CD14-positive monocyte (primary cell): Measurements from ENCODE around the gene SSR2. TPM values are rescaled to one million over a fixed set of nuclear protein-coding genes. Genes with fewer than 3 reads are reported as not detected.
A peak's percentile ranks its signal among the peaks of the same experiment; 100 is the strongest.

ENCODE experiments used
- DNase-seq, 3 donors: peaks; one replicate each; pipeline ENCODE4 v3.0.0-alpha.2; 2011 to 2022
- H2AFZ ChIP-seq: 2 replicates; pipeline ENCODE4 v1.6.0; 2012; ENCODE audit warnings: mild to moderate bottlenecking, low read depth, low read length, inconsistent platforms; ENCODE audit not compliant: insufficient read depth, poor library complexity, severe bottlenecking
- H3K27ac ChIP-seq, 2 donors: 1 replicate in 1 of 2; 2 replicates in 1 of 2; pipeline ENCODE4 v1.5.1; 2012 to 2013; ENCODE audit warnings: low read length in 2 of 2, control low read depth in 1 of 2, inconsistent platforms in 1 of 2, low read depth in 1 of 2, mild to moderate bottlenecking in 1 of 2
- H3K27me3 ChIP-seq, 2 donors: one replicate each; pipeline versions ENCODE4 v1.6.0 to v1.6.1; 2011 to 2013; ENCODE audit warnings: low read length in 2 of 2; ENCODE audit not compliant: control insufficient read depth in 2 of 2, insufficient read depth in 2 of 2
- H3K36me3 ChIP-seq, 2 donors: replicated peaks in 1 of 2; 1 replicate in 1 of 2; 2 replicates in 1 of 2; pipeline versions ENCODE4 v1.5.1 to v1.6.1; 2012 to 2013; ENCODE audit warnings: low read length in 2 of 2, control low read depth in 1 of 2, inconsistent platforms in 1 of 2, mild to moderate bottlenecking in 1 of 2; ENCODE audit not compliant: insufficient read depth in 2 of 2, control insufficient read depth in 1 of 2
- H3K4me1 ChIP-seq, 2 donors: 1 replicate in 1 of 2; 2 replicates in 1 of 2; pipeline versions ENCODE4 v1.5.1 to v1.6.1; 2012 to 2013; ENCODE audit warnings: low read length in 2 of 2, control low read depth in 1 of 2, inconsistent platforms in 1 of 2, mild to moderate bottlenecking in 1 of 2, moderate library complexity in 1 of 2; ENCODE audit not compliant: insufficient read depth in 2 of 2, control insufficient read depth in 1 of 2
- H3K4me2 ChIP-seq: replicated peaks from 2 replicates; pipeline ENCODE3; 2012; ENCODE audit warnings: low read length, moderate library complexity, mild to moderate bottlenecking; ENCODE audit not compliant: poor library complexity, severe bottlenecking; ENCODE audit errors: extremely low read depth
- H3K4me3 ChIP-seq, 3 experiments: fragments of 200-600 bp in 1 of 3; sonication (generic) in 1 of 3; replicated peaks in 1 of 3; 1 replicate in 2 of 3; 2 replicates in 1 of 3; pipeline ENCODE4 v1.5.1; 2011 to 2013; ENCODE audit warnings: low read length in 3 of 3, mild to moderate bottlenecking in 3 of 3, control low read depth in 2 of 3, low read depth in 2 of 3, inconsistent platforms in 1 of 3, moderate library complexity in 1 of 3
- H3K79me2 ChIP-seq: 2 replicates; pipeline ENCODE4 v1.6.0; 2012; ENCODE audit warnings: mild to moderate bottlenecking, control low read depth, inconsistent platforms, low read length, moderate library complexity; ENCODE audit not compliant: insufficient read depth
- H3K9ac ChIP-seq: 2 replicates; pipeline ENCODE4 v1.6.0; 2017; ENCODE audit warnings: low read length, mild to moderate bottlenecking; ENCODE audit not compliant: insufficient read depth, poor library complexity, severe bottlenecking
- H3K9me3 ChIP-seq, 2 donors: replicated peaks in 1 of 2; 1 replicate in 1 of 2; 2 replicates in 1 of 2; pipeline versions ENCODE4 v1.5.1 to v1.6.1; 2012 to 2013; ENCODE audit warnings: low read length in 2 of 2, control low read depth in 1 of 2; ENCODE audit not compliant: control insufficient read depth in 1 of 2, insufficient read depth in 1 of 2
- H4K20me1 ChIP-seq: 2 replicates; pipeline ENCODE4 v1.6.0; 2012; ENCODE audit warnings: mild to moderate bottlenecking, low read length, control low read depth, moderate library complexity; ENCODE audit not compliant: insufficient read depth
- H3K27ac Mint-ChIP-seq, 7 donors: one replicate each; pipeline ENCODE4 v1.8.0; 2020; ENCODE audit warnings: mild to moderate bottlenecking in 7 of 7, mixed read lengths in 7 of 7, moderate library complexity in 6 of 7, inconsistent platforms in 2 of 7
- H3K27me3 Mint-ChIP-seq, 3 donors: one replicate each; pipeline ENCODE4 v1.8.0; 2021 to 2022; ENCODE audit warnings: low read depth in 3 of 3, mild to moderate bottlenecking in 3 of 3, mixed read lengths in 3 of 3, moderate library complexity in 3 of 3, inconsistent platforms in 1 of 3
- H3K36me3 Mint-ChIP-seq, 2 donors: one replicate each; pipeline ENCODE4 v1.8.0; 2020; ENCODE audit warnings: mixed read lengths in 2 of 2, inconsistent platforms in 1 of 2, mild to moderate bottlenecking in 1 of 2
- H3K4me1 Mint-ChIP-seq: one replicate; pipeline ENCODE4 v1.8.0; 2020; ENCODE audit warnings: mild to moderate bottlenecking, mixed read lengths
- H3K4me3 Mint-ChIP-seq, 2 donors: one replicate each; pipeline ENCODE4 v1.8.0; 2020; ENCODE audit warnings: mild to moderate bottlenecking in 2 of 2, mixed read lengths in 2 of 2, moderate library complexity in 1 of 2
- H3K9me3 Mint-ChIP-seq, 7 donors: one replicate each; pipeline ENCODE4 v1.8.0; 2020 to 2022; ENCODE audit warnings: mixed read lengths in 7 of 7, mild to moderate bottlenecking in 6 of 7, moderate library complexity in 6 of 7, inconsistent platforms in 2 of 7
- WGBS: methylation state at CpG from one replicate; pipeline ENCODE4 v1.1.5; 2013; ENCODE audit warnings: missing lambda C conversion rate; ENCODE audit not compliant: insufficient coverage; 5-methylcytosine and 5-hydroxymethylcytosine counted together
- intact Hi-C, 2 donors: fragments of 100-400 bp; cut with micrococcal nuclease; formaldehyde crosslinking; loops; one replicate each; pipeline versions ENCODE4 v1.15.0 to v1.15.1; 2023
- polyA plus RNA-seq, 3 donors: library from polyadenylated mRNA; depleted of rRNA in 1 of 3; unstranded in 2 of 3; stranded (reverse) in 1 of 3; fragments of 300-500 nt in 2 of 3; fragments of >200 nt in 1 of 3; fragmentation: Illumina TruSeq in 2 of 3; gene quantifications; 1 replicate in 2 of 3; 2 replicates in 1 of 3; pipeline ENCODE4 v1.2.3, GENCODE V29; 2012 to 2021
- TF ChIP-seq, protein P1 (sequence below): fragments of 200-600 bp; IDR thresholded peaks from one replicate; pipeline ENCODE4 v1.8.0; 2022; ENCODE audit warnings: antibody characterized with exemption, mild to moderate bottlenecking

SSR2 gene
- polyA plus RNA-seq, 3 donors: 374 to 614 (median 414) TPM

DNA sequence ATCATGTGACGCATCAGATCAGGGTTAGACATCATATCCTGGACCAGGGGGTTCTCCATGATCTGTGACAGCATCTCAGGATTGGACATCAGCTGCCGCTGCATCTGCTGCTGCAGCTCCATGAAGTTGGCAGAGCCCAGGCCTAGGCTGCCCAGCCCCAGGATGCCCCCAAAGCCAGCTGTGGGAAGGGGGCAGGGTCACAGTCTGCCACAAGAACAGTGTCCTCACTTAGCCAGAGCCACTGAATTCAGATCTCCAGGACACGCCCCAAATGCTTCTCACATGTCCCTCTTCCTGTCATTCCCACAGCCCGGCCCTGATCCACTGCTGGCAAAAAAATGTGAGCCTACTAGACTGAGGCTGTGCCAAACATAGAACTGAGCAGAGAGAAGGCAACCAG lies 29.6 kb upstream of the SSR2 start:
- H3K4me3 ChIP-seq: no peak overlapping the region
- Mint-ChIP-seq H3K36me3 (peaks cover 21 to 23% of the 10 kb centered on the region in 2 donors), H3K4me3 (no peak overlapping the region), H3K27ac (no peak overlapping the region), H3K4me1 (peaks cover 16% of the 10 kb centered on the region), H3K9me3 (no peaks in the 10 kb centered on the region), H3K27me3 (peaks cover 0 to 2% (median 1%) of the 10 kb centered on the region in 3 donors)
- H2AFZ ChIP-seq: no peak overlapping the region
- H3K79me2 ChIP-seq: peaks cover 5% of the 10 kb centered on the region
- peaks cover 11 to 26% of the 10 kb centered on the region in 2 donors for H3K4me1 ChIP-seq
- H4K20me1 ChIP-seq: no peaks in the 10 kb centered on the region
- no peaks in the 10 kb centered on the region for H3K27me3 ChIP-seq
- no peak for DNase-seq
- H3K4me2 ChIP-seq: no peak overlapping the region
- TF ChIP-seq, protein P1, sequence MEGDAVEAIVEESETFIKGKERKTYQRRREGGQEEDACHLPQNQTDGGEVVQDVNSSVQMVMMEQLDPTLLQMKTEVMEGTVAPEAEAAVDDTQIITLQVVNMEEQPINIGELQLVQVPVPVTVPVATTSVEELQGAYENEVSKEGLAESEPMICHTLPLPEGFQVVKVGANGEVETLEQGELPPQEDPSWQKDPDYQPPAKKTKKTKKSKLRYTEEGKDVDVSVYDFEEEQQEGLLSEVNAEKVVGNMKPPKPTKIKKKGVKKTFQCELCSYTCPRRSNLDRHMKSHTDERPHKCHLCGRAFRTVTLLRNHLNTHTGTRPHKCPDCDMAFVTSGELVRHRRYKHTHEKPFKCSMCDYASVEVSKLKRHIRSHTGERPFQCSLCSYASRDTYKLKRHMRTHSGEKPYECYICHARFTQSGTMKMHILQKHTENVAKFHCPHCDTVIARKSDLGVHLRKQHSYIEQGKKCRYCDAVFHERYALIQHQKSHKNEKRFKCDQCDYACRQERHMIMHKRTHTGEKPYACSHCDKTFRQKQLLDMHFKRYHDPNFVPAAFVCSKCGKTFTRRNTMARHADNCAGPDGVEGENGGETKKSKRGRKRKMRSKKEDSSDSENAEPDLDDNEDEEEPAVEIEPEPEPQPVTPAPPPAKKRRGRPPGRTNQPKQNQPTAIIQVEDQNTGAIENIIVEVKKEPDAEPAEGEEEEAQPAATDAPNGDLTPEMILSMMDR: no peak
- no peaks in the 10 kb centered on the region for H3K9me3 ChIP-seq
- 100% methylated on average over 4 of the region's 4 CpGs for WGBS
- intact Hi-C loops: loop anchor here (2.0 to 5.0 kb wide), 3 partner anchors 24 to 118 kb away; partner anchors contain the start of gene KHDC4 (in 1 of the 2)
- H3K9ac ChIP-seq: no peak overlapping the region
- peaks cover 8 to 23% of the 10 kb centered on the region in 2 donors for H3K36me3 ChIP-seq
- no peak overlapping the region for H3K27ac ChIP-seq

DNA sequence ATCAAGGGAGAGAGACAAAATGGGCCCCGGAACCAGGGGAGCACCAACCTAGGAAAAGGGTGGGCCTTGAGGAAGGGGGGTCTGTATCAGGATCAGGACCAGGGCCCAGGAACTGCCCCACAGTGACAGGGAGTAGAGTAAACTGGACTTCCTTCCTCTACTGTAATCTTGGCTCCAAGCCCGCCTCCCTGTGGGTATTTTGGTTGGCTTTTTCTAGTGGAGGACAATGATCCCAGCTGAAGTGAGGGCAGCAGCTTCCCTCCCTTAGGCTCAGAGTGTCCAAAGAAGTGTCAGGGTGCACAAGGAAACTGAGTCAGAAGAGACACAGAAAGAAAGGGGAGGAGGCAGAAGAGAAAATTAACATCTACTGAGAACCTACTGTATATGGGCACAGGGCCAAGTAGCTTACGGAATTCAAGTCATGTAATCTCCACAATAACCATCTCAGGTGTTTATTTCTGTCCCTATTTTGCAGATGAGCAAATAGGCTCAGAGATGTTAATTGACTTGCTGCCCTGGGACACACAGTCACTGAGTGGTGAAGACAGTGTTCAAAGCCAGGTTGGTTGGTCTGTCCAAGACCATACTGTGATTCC lies 28.0 kb upstream of the SSR2 start:
- H3K36me3 Mint-ChIP-seq: peaks cover 28% of the 10 kb centered on the region in 2 donors
- Histone ChIP-seq H3K79me2 (no peaks in the 10 kb centered on the region), H3K27ac (no peak overlapping the region), H3K36me3 (peaks cover 8 to 27% of the 10 kb centered on the region in 2 donors), H3K27me3 (no peaks in the 10 kb centered on the region), H3K4me1 (peaks cover 5 to 13% of the 10 kb centered on the region in 2 donors), H3K9ac (no peak overlapping the region), H3K4me2 (no peak overlapping the region), H3K9me3 (no peaks in the 10 kb centered on the region), H4K20me1 (no peaks in the 10 kb centered on the region), H2AFZ (no peak overlapping the region), H3K4me3 (no peak overlapping the region)
- peaks cover 13% of the 10 kb centered on the region for H3K4me1 Mint-ChIP-seq
- H3K9me3 Mint-ChIP-seq: no peaks in the 10 kb centered on the region
- H3K27me3 Mint-ChIP-seq: peaks cover 0 to 2% (median 1%) of the 10 kb centered on the region in 3 donors
- TF ChIP-seq, protein P1: no peak
- WGBS: 100% methylated on average over 1 of the region's 3 CpGs
- DNase-seq: no peak
- peak overlapping the region in 3 of 7 donors; percentile 5 to 53 (median 25) for H3K27ac Mint-ChIP-seq
- intact Hi-C loops: no loop called here
- no peak overlapping the region for H3K4me3 Mint-ChIP-seq
